OCI-LY1 (cell line): ENCODE data around the gene CIB4.

ENCODE experiments used
- H2AFZ ChIP-seq: fragments of 200-600 bp; sonication (generic), shearing (Covaris generic); 2 replicates; pipeline ENCODE4 v1.6.0; 2014; ENCODE audit warnings: antibody characterized with exemption, mild to moderate bottlenecking, low read length
- H3F3A ChIP-seq: fragments of 200-600 bp; sonication (generic), shearing (Covaris generic); 2 replicates; pipeline ENCODE4 v1.6.0; 2014; ENCODE audit warnings: mild to moderate bottlenecking, antibody characterized with exemption, low read length, moderate library complexity; ENCODE audit not compliant: insufficient read depth
- H3K27ac ChIP-seq: fragments of 200-600 bp; sonication (generic); 2 replicates; pipeline ENCODE4 v1.5.1; 2014; ENCODE audit warnings: low read length, mixed run types, mild to moderate bottlenecking, low read depth; ENCODE audit not compliant: poor library complexity, severe bottlenecking
- H3K27me3 ChIP-seq: fragments of 200-600 bp; sonication (generic); 2 replicates; pipeline ENCODE4 v1.6.0; 2014; ENCODE audit warnings: antibody characterized with exemption, mild to moderate bottlenecking, low read length, moderate library complexity; ENCODE audit not compliant: insufficient read depth
- H3K36me3 ChIP-seq: fragments of 200-600 bp; sonication (generic); 2 replicates; pipeline ENCODE4 v1.6.1; 2014; ENCODE audit warnings: mild to moderate bottlenecking, antibody characterized with exemption, low read length, moderate library complexity, mixed read lengths; ENCODE audit not compliant: insufficient read depth
- H3K4me1 ChIP-seq: fragments of 200-600 bp; sonication (generic); 2 replicates; pipeline ENCODE4 v1.5.1; 2014; ENCODE audit warnings: mild to moderate bottlenecking, low read length, moderate library complexity; ENCODE audit not compliant: insufficient read depth, severe bottlenecking
- H3K4me2 ChIP-seq: fragments of 200-600 bp; sonication (generic), shearing (Covaris generic); 2 replicates; pipeline ENCODE4 v1.6.1; 2014; ENCODE audit warnings: low read length
- H3K4me3 ChIP-seq: fragments of 200-600 bp; sonication (generic); 2 replicates; pipeline ENCODE4 v1.5.1; 2014; ENCODE audit warnings: low read length, low read depth, mild to moderate bottlenecking, mixed read lengths; ENCODE audit not compliant: poor library complexity, severe bottlenecking
- H3K79me2 ChIP-seq: fragments of 200-600 bp; shearing (Covaris generic); 2 replicates; pipeline ENCODE4 v1.6.1; 2016; ENCODE audit warnings: mixed run types, low read length, mixed read lengths; ENCODE audit not compliant: insufficient read depth
- H3K9ac ChIP-seq: fragments of 200-600 bp; sonication (generic), shearing (Covaris generic); 2 replicates; pipeline ENCODE4 v1.6.1; 2014; ENCODE audit warnings: mild to moderate bottlenecking, low read length, mixed read lengths
- H3K9me2 ChIP-seq: fragments of 200-600 bp; sonication (generic), shearing (Covaris generic); 2 replicates; pipeline ENCODE4 v1.6.1; 2014; ENCODE audit warnings: low read depth, mild to moderate bottlenecking, low read length, mixed read lengths
- H3K9me3 ChIP-seq: fragments of 200-600 bp; shearing (Covaris generic); 2 replicates; pipeline ENCODE4 v1.6.1; 2014; ENCODE audit warnings: low read length, mixed read lengths
- H4K20me1 ChIP-seq: fragments of 200-600 bp; sonication (generic), shearing (Covaris generic); 2 replicates; pipeline ENCODE4 v1.6.0; 2016; ENCODE audit warnings: mild to moderate bottlenecking, low read length; ENCODE audit not compliant: insufficient read depth
- EZH2 ChIP-seq: fragments of 200-600 bp; sonication (generic), shearing (Covaris generic); IDR thresholded peaks from 2 replicates; pipeline ENCODE4 v1.8.0; 2017; ENCODE audit warnings: borderline replicate concordance, mixed run types, mild to moderate bottlenecking, antibody characterized with exemption, low read length, moderate library complexity, mixed read lengths
- TF ChIP-seq, protein P1 (sequence below): fragments of 200-600 bp; sonication (generic), shearing (Covaris generic); IDR thresholded peaks from 2 replicates; pipeline ENCODE4 v1.5.1; 2017; ENCODE audit warnings: mild to moderate bottlenecking, antibody characterized with exemption, low read length, moderate library complexity, mixed read lengths

The CIB4 gene

DNA sequence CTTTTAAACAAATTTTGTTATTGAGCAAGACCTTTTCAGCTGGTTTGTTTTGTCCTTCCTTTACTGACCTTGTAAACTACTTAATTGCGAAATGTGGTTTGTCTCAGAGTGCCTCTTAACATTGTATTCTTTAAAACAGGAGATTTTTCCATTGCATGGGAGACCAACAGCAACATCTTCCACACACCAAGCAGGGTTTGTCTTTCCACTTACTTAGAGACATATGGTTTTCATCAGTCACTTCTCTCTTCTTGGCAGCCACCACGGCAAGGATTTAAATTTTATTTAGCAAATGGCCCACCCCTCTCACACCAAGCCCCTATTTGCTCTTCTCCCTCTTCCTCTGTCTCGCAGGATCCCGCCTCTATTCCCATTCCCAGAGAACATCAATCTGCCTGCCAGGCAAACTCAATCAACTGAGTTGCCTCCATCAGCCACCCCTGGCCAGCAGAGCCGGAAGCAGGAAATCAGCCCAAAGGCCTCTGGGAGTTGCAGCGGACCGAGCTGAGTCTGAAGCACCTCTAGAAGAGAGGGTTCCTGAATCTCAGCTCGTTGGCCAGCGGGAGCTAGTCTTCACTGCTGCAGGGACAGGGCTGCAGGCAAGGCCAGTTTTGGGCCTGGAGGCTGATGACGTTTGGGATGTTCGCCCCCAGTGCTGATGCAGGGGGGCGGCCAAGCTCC lies 11.3 kb upstream of the CIB4 start:
- H3K4me3 ChIP-seq, result no peak overlapping the region
- H3K4me2 ChIP-seq, result no peak overlapping the region
- no peaks in the 10 kb centered on the region for H3K79me2 ChIP-seq
- no peak overlapping the region for H2AFZ ChIP-seq
- no peaks in the 10 kb centered on the region for H3K36me3 ChIP-seq
- no peaks in the 10 kb centered on the region for H3K9me3 ChIP-seq
- H3K4me1 ChIP-seq, result no peaks in the 10 kb centered on the region
- H3K9me2 ChIP-seq, result no peaks in the 10 kb centered on the region
- no peak overlapping the region for H3K9ac ChIP-seq
- no peaks in the 10 kb centered on the region for H4K20me1 ChIP-seq
- H3K27ac ChIP-seq, result no peak overlapping the region
- no peaks in the 10 kb centered on the region for H3K27me3 ChIP-seq
- no peaks in the 10 kb centered on the region for H3F3A ChIP-seq
- TF ChIP-seq, protein P1, sequence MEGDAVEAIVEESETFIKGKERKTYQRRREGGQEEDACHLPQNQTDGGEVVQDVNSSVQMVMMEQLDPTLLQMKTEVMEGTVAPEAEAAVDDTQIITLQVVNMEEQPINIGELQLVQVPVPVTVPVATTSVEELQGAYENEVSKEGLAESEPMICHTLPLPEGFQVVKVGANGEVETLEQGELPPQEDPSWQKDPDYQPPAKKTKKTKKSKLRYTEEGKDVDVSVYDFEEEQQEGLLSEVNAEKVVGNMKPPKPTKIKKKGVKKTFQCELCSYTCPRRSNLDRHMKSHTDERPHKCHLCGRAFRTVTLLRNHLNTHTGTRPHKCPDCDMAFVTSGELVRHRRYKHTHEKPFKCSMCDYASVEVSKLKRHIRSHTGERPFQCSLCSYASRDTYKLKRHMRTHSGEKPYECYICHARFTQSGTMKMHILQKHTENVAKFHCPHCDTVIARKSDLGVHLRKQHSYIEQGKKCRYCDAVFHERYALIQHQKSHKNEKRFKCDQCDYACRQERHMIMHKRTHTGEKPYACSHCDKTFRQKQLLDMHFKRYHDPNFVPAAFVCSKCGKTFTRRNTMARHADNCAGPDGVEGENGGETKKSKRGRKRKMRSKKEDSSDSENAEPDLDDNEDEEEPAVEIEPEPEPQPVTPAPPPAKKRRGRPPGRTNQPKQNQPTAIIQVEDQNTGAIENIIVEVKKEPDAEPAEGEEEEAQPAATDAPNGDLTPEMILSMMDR, result no peak
- no peak for TF ChIP-seq EZH2

- Histone ChIP-seq H3K27me3 (no peaks in the 10 kb centered on the region), H3K9ac (no peak overlapping the region), H2AFZ (no peak overlapping the region), H3K4me2 (no peak overlapping the region), H3K4me3 (no peak overlapping the region), H3F3A (no peaks in the 10 kb centered on the region), H3K27ac (no peak overlapping the region), H3K4me1 (no peaks in the 10 kb centered on the region), H4K20me1 (no peaks in the 10 kb centered on the region), H3K79me2 (no peaks in the 10 kb centered on the region), H3K36me3 (no peaks in the 10 kb centered on the region), H3K9me2 (no peaks in the 10 kb centered on the region), H3K9me3 (no peaks in the 10 kb centered on the region)
- no peak for TF ChIP-seq EZH2
- TF ChIP-seq, protein P1, result no peak
Observed at GRCh38 chr2:26651799-26652198, 10.6 kb upstream of the CIB4 start.

DNA sequence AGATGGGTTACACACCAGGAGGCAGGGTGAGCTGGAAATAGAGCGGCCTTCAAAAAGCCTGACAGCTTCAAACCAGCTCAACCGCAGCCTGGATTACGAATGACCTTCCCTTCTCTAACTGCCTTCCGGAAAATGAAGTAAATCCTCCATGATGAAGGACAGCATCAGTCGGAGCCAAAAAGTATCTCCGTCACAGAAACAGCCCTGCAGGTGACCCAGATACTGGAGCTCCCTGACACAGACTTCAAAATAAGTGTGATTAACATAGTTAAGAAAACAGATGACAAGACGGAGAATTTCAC lies 10.3 kb upstream of the CIB4 start:
- H3K9me3 ChIP-seq, result no peaks in the 10 kb centered on the region

More for the DNA sequence above, 10.3 kb upstream of the CIB4 start:
- Histone ChIP-seq H3K27me3 (no peaks in the 10 kb centered on the region), H3K4me2 (no peak overlapping the region), H3K9me2 (no peaks in the 10 kb centered on the region), H2AFZ (no peak overlapping the region), H3K36me3 (no peaks in the 10 kb centered on the region), H3K79me2 (no peaks in the 10 kb centered on the region), H4K20me1 (no peaks in the 10 kb centered on the region), H3K27ac (no peak overlapping the region), H3F3A (no peaks in the 10 kb centered on the region), H3K4me3 (no peak overlapping the region), H3K4me1 (no peaks in the 10 kb centered on the region), H3K9ac (no peak overlapping the region)
- TF ChIP-seq EZH2, result no peak
- TF ChIP-seq, protein P1, result no peak
